Colonic mucosa (tissue), 4 donors: ENCODE measurements around the gene BEND5. TPM values are rescaled to one million over a fixed set of nuclear protein-coding genes. Genes with fewer than 3 reads are reported as not detected.

Experiments
- DNase-seq: peaks from one replicate; pipeline ENCODE4 v3.0.0-alpha.2; 2020
- H3K27ac ChIP-seq: fragments of 200-600 bp; one replicate; pipeline ENCODE4 v1.8.0; 2021
- H3K27me3 ChIP-seq: fragments of 200-600 bp; one replicate; pipeline ENCODE4 v1.8.0; 2021
- H3K36me3 ChIP-seq: fragments of 200-600 bp; one replicate; pipeline ENCODE4 v1.8.0; 2021
- H3K4me1 ChIP-seq: fragments of 200-600 bp; one replicate; pipeline ENCODE4 v1.8.0; 2021; ENCODE audit warnings: mild to moderate bottlenecking
- H3K4me3 ChIP-seq: fragments of 200-600 bp; one replicate; pipeline ENCODE4 v1.8.0; 2021
- H3K9ac ChIP-seq, 2 donors: one replicate each; pipeline ENCODE4 v1.7.0; 2013; ENCODE audit warnings: control low read depth in 2 of 2, low read depth in 2 of 2, low read length in 2 of 2
- H3K9me3 ChIP-seq: fragments of 200-600 bp; one replicate; pipeline ENCODE4 v1.8.0; 2021
- CTCF ChIP-seq: fragments of 200-600 bp; IDR thresholded peaks from one replicate; pipeline ENCODE4 v1.8.0; 2022; ENCODE audit warnings: antibody characterized with exemption, mild to moderate bottlenecking
- intact Hi-C: fragments of 100-400 bp; cut with DNase I; formaldehyde crosslinking; loops from one replicate; pipeline ENCODE4 v1.14.1; 2022
- total RNA-seq, 2 donors: library from RNA; stranded (reverse); fragmentation: NEBNext Ultra II Directional in 1 of 2; extraction: Animal tissue kit (Norgen Biotek cat#: 25700) in 1 of 2; gene quantifications; one replicate each; pipeline ENCODE4 v1.2.1, GENCODE V29; 2021
- donor health status: healthy.
- donor health status: DM: no; HTN: no; CAD: no.
- donor health status: DM: no; HTN: no; CAD: no.

The BEND5 gene
- total RNA-seq, 2 donors from 2014 or later = 0.57 to 4.9 TPM

GRCh38 chr1:48767975-48768510 lies 8.6 kb downstream of the BEND5 start:
- no peak for DNase-seq
- TF ChIP-seq CTCF = no peak
- H3K27me3 ChIP-seq = no peaks in the 10 kb centered on the region
- H3K36me3 ChIP-seq = no peaks in the 10 kb centered on the region
- no peak overlapping the region for H3K9ac ChIP-seq
- H3K27ac ChIP-seq = no peak overlapping the region
- H3K4me1 ChIP-seq = no peaks in the 10 kb centered on the region
- intact Hi-C loops = no loop called here
- H3K9me3 ChIP-seq = no peaks in the 10 kb centered on the region
- no peak overlapping the region for H3K4me3 ChIP-seq

DNA sequence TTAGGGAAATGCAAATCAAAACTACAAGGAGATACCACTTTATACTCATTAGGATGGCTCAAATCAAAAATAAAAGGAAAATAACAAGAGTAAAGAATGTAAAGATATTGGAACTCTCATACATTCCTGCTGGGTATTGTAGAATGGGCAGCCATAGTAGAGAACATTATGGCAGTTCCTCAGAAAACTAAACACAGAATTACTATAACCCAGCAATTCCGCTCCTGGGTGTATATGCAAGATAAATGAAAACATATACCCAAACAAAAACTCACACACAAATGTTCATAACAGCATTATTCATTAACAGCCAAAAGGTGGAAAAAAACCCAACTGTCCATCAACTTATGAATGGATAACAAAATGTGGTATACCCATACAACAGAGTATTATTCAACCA lies 11.4 kb downstream of the BEND5 start:
- no peaks in the 10 kb centered on the region for H3K36me3 ChIP-seq
- no peak for DNase-seq
- no peak overlapping the region for H3K9ac ChIP-seq
- H3K4me3 ChIP-seq = no peak overlapping the region
- intact Hi-C loops = no loop called here
- no peak overlapping the region for H3K27ac ChIP-seq
- H3K27me3 ChIP-seq = no peaks in the 10 kb centered on the region
- no peak for TF ChIP-seq CTCF
- H3K9me3 ChIP-seq = no peaks in the 10 kb centered on the region
- no peaks in the 10 kb centered on the region for H3K4me1 ChIP-seq

DNA sequence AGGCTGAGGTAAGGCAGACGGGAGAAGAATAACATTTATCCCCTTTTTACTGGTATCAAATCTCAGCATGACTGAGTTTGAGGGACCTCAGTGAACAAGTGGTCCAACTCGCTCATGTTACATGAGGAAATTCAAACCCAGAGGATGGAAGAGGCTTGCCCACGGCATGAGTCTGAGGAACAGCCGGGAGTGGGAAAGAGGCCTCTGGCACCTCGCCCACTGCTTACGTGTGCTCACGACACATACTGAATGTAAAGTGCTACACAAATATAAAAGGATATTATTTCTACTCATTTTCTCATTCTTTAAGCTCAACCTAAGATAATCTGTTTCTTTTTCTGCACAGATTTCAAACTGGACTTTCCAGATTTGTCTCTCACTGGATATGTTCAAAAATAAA lies 14.7 kb downstream of the BEND5 start:
- Histone ChIP-seq H3K4me1 (no peaks in the 10 kb centered on the region), H3K27me3 (no peaks in the 10 kb centered on the region), H3K36me3 (no peaks in the 10 kb centered on the region), H3K27ac (no peak overlapping the region), H3K9me3 (no peaks in the 10 kb centered on the region), H3K9ac (no peak overlapping the region), H3K4me3 (no peak overlapping the region)
- intact Hi-C loops = no loop called here
- TF ChIP-seq CTCF = no peak
- no peak for DNase-seq

DNA sequence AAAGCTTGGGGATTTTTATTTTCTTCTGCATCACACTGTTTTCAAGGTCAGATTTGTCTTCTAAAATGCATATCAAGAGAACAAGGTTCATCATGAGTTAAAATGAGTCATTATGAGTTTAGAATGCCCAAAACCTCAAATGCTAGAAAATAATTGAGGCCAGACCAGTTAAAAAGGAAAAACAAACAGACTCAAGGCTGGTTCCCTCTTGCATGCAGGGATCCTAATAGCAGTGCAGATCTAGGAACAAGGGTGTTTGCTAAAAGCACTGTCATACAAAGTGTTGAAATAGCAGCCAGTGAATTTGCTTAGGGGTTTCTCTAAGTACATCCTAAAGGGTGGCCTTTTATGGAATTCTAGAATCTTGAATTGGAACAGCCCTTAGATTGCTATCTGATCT lies 15.3 kb downstream of the BEND5 start:
- no peak overlapping the region for H3K27ac ChIP-seq
- H3K4me3 ChIP-seq = no peak overlapping the region
- no peaks in the 10 kb centered on the region for H3K4me1 ChIP-seq
- no peaks in the 10 kb centered on the region for H3K27me3 ChIP-seq
- intact Hi-C loops = no loop called here
- H3K36me3 ChIP-seq = no peaks in the 10 kb centered on the region
- no peak for DNase-seq
- no peak for TF ChIP-seq CTCF
- H3K9me3 ChIP-seq = no peaks in the 10 kb centered on the region
- no peak overlapping the region for H3K9ac ChIP-seq

- intact Hi-C loops = no loop called here
Measured at GRCh38 chr1:48760857-48761256, 15.8 kb downstream of the BEND5 start.

More at GRCh38 chr1:48760857-48761256, 15.8 kb downstream of the BEND5 start:
- Histone ChIP-seq H3K4me1 (no peaks in the 10 kb centered on the region), H3K4me3 (no peak overlapping the region), H3K9ac (no peak overlapping the region), H3K27me3 (no peaks in the 10 kb centered on the region), H3K27ac (no peak overlapping the region), H3K9me3 (no peaks in the 10 kb centered on the region), H3K36me3 (no peaks in the 10 kb centered on the region)
- no peak for TF ChIP-seq CTCF
- DNase-seq = no peak
